Mesothelial cell of epicardium (in vitro differentiated cells): ENCODE measurements around the gene ALG1. TPM values are rescaled to one million over a fixed set of nuclear protein-coding genes. Genes with fewer than 3 reads are reported as not detected.
"Not testable (repeated sequence)": the region's sequence is repeated elsewhere in the genome, so short reads cannot be mapped to it uniquely, and the experiment has no call there.

Source experiments
- DNase-seq, 2 experiments: peaks; one replicate each; pipeline ENCODE4 v3.0.0; 2021; ENCODE audit warnings: low spot score in 2 of 2; ENCODE audit not compliant: unreplicated experiment in 2 of 2
- H3K27ac Mint-ChIP-seq: 2 replicates; pipeline ENCODE4 v1.8.0; 2021; ENCODE audit warnings: mixed read lengths
- H3K27me3 Mint-ChIP-seq: 2 replicates; pipeline ENCODE4 v1.8.0; 2021; ENCODE audit warnings: low read depth, mixed read lengths
- H3K36me3 Mint-ChIP-seq: 2 replicates; pipeline ENCODE4 v1.8.0; 2021; ENCODE audit warnings: mixed read lengths
- H3K4me1 Mint-ChIP-seq: 2 replicates; pipeline ENCODE4 v1.8.0; 2021; ENCODE audit warnings: mixed read lengths
- H3K4me3 Mint-ChIP-seq: 2 replicates; pipeline ENCODE4 v1.8.0; 2021; ENCODE audit warnings: mild to moderate bottlenecking, moderate library complexity, mixed read lengths
- H3K9me3 Mint-ChIP-seq: 2 replicates; pipeline ENCODE4 v1.8.0; 2021; ENCODE audit warnings: mixed read lengths
- total RNA-seq: library from RNA; stranded (reverse); gene quantifications from 3 replicates; pipeline ENCODE4 v1.2.1, GENCODE V29; 2021
- TF ChIP-seq, protein P1 (sequence below): fragments of 200-600 bp; sonication (generic); IDR thresholded peaks from one replicate; pipeline ENCODE4 v1.5.0; 2021; ENCODE audit warnings: antibody characterized with exemption; ENCODE audit not compliant: unreplicated experiment

Gene ALG1
- total RNA-seq, 1 donor from 2014 or later = 21.3 TPM

- Mint-ChIP-seq H3K4me3 (peak overlapping the region; percentile 97), H3K27ac (peak overlapping the region; percentile 95), H3K9me3 (no peaks in the 10 kb centered on the region), H3K27me3 (peaks cover 8% of the 10 kb centered on the region), H3K4me1 (peaks cover 17% of the 10 kb centered on the region), H3K36me3 (peaks cover 10% of the 10 kb centered on the region)
- DNase-seq = no peak
- TF ChIP-seq, protein P1, sequence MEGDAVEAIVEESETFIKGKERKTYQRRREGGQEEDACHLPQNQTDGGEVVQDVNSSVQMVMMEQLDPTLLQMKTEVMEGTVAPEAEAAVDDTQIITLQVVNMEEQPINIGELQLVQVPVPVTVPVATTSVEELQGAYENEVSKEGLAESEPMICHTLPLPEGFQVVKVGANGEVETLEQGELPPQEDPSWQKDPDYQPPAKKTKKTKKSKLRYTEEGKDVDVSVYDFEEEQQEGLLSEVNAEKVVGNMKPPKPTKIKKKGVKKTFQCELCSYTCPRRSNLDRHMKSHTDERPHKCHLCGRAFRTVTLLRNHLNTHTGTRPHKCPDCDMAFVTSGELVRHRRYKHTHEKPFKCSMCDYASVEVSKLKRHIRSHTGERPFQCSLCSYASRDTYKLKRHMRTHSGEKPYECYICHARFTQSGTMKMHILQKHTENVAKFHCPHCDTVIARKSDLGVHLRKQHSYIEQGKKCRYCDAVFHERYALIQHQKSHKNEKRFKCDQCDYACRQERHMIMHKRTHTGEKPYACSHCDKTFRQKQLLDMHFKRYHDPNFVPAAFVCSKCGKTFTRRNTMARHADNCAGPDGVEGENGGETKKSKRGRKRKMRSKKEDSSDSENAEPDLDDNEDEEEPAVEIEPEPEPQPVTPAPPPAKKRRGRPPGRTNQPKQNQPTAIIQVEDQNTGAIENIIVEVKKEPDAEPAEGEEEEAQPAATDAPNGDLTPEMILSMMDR = no peak
Measured at GRCh38 chr16:5071341-5071680, 332 bp upstream of the ALG1 start.

DNA sequence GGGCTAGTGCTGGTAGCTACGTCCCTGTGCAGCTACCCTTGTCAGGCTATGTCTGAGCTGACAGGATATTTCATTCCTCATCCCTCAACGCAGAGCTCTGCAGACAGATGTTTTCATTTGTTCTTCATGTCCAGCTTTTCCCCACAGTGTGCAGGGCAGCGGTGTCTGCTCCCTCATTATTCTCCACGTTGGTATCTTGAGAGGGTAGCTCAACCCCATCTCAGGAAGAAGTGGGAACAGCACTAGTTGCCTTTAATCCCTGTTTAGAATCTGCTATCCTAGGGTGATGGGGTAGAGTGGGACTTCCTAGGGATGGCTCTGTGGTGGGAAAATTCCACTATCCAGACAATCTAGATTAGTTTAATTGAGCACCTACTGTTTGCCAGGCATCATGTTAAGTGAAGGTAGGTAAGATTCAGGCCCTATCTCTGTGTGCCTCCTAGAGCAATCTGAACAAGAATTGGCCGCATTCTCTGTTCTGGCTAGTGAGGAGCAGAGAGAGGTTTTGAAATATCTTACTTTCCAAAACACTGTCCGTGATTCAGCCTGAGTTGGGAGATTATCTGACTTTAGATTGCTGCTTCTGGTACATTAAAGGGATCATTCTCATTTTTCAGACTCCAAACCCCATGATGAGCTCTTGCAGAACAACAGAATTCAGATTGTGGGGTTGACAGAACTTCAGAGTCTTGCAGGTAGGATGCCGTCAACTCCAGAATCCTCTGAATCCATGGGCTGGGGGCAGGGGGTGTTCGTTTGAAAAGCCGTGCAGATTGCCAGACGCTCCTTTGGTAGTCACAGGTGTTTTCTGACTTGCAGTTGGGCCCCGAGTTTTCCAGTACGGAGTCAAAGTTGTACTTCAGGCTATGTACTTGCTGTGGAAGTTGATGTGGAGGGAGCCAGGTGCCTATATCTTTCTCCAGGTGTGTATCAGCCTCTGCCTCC, 963 bp downstream of the ALG1 start:
- peak overlapping the region; percentile 95 for H3K27ac Mint-ChIP-seq
- TF ChIP-seq, protein P1 = no peak

GRCh38 chr16:5073279-5073629, 1.6 kb downstream of the ALG1 start:
- peak overlapping the region; percentile 97 for H3K4me3 Mint-ChIP-seq
- no peaks in the 10 kb centered on the region for H3K9me3 Mint-ChIP-seq
- peaks cover 17% of the 10 kb centered on the region for H3K4me1 Mint-ChIP-seq
- H3K36me3 Mint-ChIP-seq = peaks cover 11% of the 10 kb centered on the region
- peaks cover 3% of the 10 kb centered on the region for H3K27me3 Mint-ChIP-seq
- no peak overlapping the region for H3K27ac Mint-ChIP-seq
- TF ChIP-seq, protein P1 = no peak
- no peak for DNase-seq

More for the DNA sequence above, 963 bp downstream of the ALG1 start:
- Mint-ChIP-seq H3K4me1 (peaks cover 17% of the 10 kb centered on the region), H3K9me3 (no peaks in the 10 kb centered on the region), H3K4me3 (peak overlapping the region; percentile 97), H3K27me3 (peaks cover 3% of the 10 kb centered on the region), H3K36me3 (peaks cover 10% of the 10 kb centered on the region)
- DNase-seq = no peak

DNA sequence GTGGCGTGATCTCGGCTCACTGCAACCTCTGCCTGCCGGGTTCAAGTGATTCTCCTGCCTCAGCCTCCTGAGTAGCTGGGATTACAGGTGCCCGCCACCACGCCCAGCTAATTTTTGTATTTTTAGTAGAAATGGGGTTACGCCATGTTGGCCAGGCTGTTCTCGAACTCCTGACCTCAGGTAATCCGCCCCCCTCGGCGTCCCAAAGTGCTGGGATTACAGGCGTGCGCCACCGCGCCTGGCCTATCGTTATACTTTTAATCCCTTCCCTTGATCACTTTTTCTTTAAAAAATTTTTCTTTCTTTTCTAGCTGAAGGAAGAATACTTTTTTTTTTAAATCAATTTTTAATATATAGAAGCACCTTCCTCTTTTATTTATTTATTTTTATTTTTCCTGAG, 2.1 kb downstream of the ALG1 start:
- Mint-ChIP-seq H3K4me1 (peaks cover 17% of the 10 kb centered on the region), H3K36me3 (peaks cover 12% of the 10 kb centered on the region)
- H3K9me3 Mint-ChIP-seq, DNase-seq, H3K27me3 Mint-ChIP-seq, H3K27ac Mint-ChIP-seq, H3K4me3 Mint-ChIP-seq: not testable (repeated sequence)

GRCh38 chr16:5075637-5076036, 4.0 kb downstream of the ALG1 start:
- TF ChIP-seq, protein P1 = no peak
- Mint-ChIP-seq H3K27me3 (no peaks in the 10 kb centered on the region), H3K4me1 (peaks cover 17% of the 10 kb centered on the region), H3K27ac (no peak overlapping the region), H3K36me3 (peaks cover 15% of the 10 kb centered on the region), H3K9me3 (no peaks in the 10 kb centered on the region), H3K4me3 (no peak overlapping the region)
- no peak for DNase-seq

DNA sequence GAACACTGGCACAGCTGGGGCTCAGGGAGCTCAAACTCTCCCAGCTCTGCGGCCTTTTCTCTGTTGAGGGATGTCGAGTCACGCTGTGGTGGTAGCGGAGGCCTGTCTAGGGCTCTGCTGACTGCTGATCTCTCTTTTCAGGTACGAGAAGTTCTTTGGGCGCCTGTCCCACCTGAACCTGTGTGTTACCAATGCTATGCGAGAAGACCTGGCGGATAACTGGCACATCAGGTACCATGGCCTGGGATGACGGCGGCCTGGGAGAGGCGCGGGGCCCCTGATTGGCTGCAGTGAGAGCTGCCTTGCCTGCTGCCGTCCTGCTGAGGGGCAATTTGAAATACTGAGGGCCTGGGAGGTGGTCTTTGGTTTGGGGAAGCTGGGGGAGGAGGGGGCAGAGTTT, 5.7 kb downstream of the ALG1 start:
- Mint-ChIP-seq H3K27ac (no peak overlapping the region), H3K4me3 (no peak overlapping the region), H3K36me3 (peaks cover 15% of the 10 kb centered on the region), H3K9me3 (no peaks in the 10 kb centered on the region), H3K27me3 (no peaks in the 10 kb centered on the region), H3K4me1 (peaks cover 11% of the 10 kb centered on the region)
- no peak for DNase-seq
- TF ChIP-seq, protein P1 = no peak
